Measurements from ENCODE around the gene MSMO1.
A peak's percentile ranks its signal among the peaks of the same experiment; 100 is the strongest.
"Not testable (repeated sequence)": the region's sequence is repeated elsewhere in the genome, so short reads cannot be mapped to it uniquely, and the experiment has no call there.

MSMO1 gene

DNA sequence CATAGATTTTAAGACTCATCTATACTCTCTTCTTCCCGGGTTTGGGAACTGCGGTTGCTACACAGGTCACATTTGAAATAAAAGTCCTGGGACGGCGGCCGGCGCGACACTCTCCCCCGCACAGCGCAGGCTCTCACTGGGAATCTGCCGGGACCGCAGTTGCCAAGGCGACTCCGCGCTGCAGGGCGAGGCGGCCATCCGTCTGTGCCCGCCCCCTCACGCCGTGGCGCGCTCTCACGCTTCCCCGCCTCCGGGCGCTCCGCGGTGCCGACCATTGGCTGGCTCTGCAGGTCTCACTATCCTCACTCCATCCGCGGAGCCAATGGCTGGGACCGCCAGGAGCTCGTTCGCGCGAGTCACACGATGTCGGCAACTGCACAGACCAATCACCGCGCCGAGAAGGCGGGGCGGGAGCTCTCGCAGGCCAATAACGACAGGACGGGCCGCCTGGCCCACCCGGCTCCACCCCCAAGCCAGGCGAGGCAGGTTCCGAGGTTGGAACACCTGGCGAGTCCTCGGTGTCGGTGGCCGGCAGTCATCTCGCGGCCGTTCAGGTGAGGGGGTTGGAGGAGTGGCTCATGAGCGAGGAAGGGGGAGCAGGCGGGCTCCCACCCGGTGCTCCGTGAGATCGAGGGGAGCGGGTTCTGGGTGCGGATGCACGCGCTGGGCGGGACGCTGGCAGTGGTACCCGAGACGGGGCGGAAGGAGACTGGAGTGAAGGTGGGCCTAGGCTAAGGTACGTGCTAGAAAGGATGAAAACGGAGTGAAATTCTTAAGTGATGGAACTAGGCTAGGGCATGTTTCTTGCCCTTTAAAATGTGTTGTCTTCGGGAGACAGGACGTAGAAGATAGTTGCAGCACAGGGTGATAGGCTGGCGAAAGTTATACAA lies at the start of gene MSMO1:
MSMO1 (plus strand) TSS at position 459 of the 890 bp plus-strand sequence. CDS start 5,702 bp downstream, outside the sequence.
- peak; percentile 97 for DNase-seq (ENCODE audit: low read depth)

DNA sequence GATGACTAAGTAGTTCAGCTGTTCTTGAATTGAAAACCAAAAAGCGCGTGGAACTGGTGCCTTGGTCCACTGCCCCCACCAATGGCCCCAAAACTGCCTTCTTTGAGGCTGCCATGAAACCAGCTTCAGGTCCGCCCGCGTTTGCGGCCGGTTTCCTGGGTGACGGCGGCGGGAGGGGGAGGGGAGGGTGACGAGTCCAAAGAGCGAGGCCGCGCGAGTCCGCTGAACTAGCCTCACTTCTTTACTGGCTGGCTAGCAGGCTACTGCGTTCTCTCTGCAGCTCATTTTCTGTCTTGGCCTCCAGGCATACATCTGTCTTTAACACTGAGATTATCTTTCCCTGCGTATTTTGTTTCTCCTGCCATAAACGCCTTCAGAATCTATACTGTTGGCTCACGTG lies 47.9 kb upstream of the MSMO1 start:
- DNase-seq (ENCODE audit: low read depth): not testable (repeated sequence)

DNA sequence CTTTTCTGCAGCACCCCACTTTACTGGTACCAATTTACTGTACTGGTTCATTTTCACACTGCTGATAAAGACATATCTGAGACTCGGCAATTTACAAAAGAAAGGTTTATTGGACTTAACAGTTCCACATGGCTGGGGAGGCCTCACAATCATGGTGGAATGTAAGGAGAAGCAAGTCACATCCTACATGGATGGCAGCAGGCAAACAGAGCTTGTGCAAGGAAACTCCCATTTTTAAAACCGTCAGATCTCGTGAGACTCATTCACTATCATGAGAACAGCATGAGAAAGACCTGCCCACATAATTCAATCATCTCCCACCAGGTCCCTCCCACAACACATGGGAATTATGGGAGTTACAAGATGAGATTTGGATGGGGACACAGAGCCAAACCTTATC lies 42.8 kb upstream of the MSMO1 start:
- not testable (repeated sequence) for DNase-seq (ENCODE audit: low read depth)

DNA sequence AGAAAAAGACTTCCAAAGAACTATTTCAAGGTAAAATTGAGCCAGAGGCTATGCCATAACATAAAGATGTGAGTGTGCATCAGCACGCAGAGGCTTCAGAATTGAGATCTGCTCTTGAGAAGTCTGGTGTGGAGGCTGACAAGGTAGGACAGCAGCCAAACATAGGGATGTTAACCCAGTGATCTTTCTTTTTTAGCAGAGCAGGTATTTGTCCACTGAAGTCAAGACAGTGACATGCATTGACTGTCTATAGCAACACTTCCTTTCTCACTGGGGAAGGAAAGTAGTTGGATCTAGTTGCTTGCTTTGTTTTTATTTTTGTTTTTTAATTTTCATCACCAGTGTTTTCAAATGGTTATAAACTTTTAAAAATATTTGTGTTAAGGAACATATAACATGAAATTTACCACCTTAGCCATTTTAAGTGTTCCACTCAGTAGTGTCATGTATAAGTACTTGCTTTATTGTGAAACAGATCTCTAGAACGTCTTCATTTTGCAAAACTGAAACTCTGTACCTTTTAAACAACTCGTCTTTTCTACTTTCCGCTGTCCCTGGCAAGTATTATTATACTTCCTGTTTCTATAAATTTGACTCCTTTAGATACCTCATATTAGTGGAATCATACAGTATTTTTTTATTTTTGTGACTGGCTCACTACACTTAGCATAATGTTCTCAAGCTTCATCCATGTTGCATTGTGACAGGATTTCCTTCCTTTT lies 40.7 kb upstream of the MSMO1 start:
- DNase-seq (ENCODE audit: low read depth): not testable (repeated sequence)

DNA sequence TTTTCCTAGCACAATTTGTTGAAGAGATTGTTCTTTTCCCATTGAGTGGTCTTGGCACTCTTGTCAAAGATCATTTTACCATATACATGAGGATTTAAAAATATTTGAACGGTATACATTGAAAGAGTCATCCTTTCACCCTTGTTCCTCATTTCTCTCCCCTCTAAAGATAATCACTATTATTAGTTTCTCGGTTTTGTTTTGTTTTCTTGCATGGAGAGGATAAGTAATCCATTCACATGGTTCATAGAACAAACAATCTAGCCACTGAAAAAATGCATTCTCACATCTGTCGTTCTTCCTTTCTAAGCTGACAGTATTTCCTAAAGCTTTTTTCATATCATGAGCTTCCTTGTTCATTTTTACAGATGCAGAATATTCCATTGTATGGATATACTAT lies 39.2 kb upstream of the MSMO1 start:
- DNase-seq (ENCODE audit: low read depth): no peak

DNA sequence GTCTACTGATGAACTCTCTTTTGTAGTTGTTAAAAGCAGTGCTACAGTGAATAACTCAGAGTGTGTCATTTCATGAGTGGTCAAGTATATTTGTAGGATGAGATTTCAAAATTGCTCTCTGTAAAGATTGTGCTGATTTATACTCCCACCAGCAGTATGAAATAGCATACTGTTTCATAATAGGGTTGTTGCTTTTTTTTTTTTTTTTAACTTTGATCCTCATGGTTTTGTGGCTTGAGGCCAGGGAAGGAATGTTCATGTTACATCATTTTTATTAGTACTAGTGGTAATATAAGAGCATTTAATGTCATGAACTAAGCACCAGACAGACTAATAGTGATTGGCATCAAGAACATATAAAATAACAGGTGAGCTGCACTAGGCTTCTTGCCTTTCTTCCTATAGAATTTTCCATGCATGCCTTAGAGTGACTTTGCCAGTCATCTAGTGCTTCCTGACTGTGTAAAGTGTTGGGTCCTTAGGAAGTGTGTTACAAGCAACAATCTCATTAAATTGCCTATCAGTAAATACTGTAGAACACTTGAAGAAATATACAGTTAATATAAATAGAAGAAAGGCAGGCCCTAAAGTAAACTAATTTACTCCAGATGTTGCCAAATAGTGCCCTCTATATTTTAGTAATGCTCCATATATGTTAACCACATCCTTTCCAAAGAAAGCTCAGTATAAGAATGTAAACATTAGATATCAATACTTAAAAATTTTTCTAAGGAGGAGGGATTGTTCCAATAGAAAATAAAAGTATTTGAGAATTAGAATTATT lies 38.6 kb upstream of the MSMO1 start:
- no peak for DNase-seq (ENCODE audit: low read depth)

DNA sequence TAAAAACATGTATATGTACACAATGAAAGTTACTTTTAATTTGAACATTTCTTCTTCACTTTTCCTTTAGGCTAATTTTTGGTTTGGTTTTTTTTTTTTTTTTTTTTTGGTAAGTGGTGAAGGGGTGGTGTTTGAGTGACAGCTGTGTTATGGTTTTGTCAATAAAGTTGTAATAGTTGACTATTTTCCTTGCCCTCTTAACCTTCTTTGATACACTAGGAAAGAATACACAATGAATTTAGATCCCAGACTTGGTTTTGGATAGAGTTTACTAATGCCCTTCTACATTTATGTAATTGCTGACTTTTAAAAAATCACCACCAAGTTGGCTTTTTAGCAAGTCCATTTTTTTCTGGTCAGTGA lies 38.1 kb upstream of the MSMO1 start:
- DNase-seq (ENCODE audit: low read depth): no peak

DNA sequence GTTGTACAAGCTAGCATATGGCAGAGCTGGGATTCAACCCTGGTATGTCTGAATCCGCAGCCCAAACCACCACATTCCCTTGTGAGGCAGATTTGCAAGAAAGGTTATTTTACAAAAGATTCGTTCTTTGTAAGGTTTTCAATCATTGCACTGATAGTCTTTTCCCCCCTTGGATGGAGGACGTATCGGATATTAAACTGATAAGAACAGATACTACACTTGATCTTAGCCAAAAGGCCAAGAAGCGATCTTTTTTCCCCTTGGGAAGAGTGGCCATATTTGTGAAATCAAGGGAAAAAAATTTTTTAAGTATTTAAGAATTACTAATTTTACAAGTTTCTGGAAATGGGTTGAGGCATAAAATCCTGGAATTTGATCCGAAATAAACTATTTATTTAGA lies 34.4 kb upstream of the MSMO1 start:
- no peak for DNase-seq (ENCODE audit: low read depth)

DNA sequence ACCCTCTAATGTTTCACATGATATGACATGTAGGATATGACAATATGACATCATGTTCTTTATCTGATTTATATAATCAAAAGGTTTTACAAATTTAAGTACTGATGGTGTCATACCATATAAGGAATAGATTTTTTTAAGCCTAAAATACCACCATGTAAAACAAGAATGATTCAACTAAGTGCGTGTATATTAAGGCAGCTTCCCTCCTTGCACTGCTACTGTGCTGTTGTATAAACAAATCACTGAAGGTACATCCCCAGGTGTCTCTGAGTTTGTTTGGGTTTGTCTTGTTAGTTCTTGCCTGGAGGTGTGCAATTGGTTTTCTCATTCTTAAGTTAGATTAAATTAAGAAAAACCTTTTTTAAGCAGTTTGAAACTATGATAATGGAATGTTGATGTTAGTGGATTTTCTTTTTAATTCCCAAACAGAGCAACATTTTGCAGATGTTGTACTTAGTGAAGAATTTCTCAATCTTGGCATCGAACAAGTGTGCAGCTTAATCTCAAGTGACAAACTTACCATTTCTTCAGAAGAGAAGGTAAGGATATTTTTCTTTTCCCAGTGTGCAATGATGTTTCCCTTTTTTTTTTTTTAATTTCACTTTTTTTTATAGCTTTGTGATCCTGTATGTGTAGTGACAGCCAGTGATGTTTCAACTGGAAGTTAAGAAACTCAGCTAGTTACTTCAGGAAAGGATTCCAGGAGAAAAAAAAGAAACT lies 33.4 kb upstream of the MSMO1 start:
- DNase-seq (ENCODE audit: low read depth): no peak

DNA sequence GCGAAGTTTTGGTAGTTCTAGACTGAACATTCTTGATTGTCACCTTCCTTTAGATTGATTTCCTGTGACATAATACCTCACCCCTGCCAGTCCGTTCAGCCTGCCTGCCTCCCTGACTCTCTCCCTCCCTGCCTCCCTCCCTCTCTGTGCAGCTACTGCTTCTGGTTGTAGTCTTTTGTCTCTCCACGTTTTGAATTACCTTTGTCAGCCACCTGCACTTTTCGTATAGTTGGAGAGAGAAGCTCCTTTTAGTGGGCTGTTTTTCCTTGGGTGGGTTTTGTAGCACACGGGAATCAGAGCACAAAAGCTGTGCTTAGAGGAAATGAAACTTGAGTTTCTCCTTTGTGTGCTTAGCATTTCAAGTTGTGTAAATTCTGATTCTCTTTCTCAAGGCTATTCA lies 32.6 kb upstream of the MSMO1 start:
- DNase-seq (ENCODE audit: low read depth): no peak

DNA sequence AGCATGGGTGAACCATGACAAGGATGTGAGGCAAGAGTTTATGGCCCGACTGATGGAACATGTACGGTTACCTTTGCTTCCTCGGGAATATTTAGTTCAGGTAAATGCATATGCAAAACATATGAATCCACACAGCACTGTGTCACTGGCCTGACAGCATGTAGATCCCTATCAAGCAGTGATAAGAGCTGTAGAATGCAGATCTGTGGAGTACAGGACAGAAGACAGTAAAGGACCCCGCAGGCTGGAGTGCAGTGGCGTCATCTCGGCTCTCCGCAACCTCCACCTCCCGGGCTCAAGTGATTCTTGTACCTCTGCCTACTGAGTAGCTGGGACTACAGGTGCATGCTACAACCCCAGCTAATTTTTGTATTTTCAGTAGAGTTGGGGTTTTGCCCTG lies 29.8 kb upstream of the MSMO1 start:
- no peak for DNase-seq (ENCODE audit: low read depth)

DNA sequence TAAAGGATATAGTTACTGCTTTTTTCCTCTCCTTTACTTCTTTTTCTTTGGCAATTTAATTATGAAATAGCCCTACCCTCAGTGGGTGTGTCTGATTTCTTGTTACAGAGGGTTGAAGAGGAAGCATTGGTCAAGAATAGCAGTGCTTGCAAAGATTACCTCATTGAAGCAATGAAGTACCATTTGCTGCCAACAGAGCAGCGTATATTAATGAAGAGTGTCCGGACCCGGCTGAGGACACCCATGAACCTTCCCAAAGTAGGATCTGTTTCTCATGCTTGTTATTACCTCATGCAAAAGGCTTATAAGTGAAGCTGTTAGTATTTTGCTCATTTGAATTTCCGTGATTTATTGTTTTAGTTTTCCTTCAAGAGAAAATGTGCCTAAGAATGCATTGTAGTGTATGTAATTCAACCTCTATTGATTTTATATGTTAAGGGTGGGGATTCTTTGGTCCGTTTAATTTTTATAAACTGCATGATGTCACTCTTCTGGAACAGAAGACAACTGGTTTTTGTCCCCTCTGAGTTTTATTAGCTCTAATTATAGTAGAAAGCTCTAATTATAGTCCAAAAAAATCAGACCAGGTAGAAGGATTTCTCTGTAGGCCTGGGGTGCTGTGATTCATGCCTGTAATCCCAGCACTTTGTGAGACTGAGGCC lies 27.9 kb upstream of the MSMO1 start:
- DNase-seq (ENCODE audit: low read depth): no peak

DNA sequence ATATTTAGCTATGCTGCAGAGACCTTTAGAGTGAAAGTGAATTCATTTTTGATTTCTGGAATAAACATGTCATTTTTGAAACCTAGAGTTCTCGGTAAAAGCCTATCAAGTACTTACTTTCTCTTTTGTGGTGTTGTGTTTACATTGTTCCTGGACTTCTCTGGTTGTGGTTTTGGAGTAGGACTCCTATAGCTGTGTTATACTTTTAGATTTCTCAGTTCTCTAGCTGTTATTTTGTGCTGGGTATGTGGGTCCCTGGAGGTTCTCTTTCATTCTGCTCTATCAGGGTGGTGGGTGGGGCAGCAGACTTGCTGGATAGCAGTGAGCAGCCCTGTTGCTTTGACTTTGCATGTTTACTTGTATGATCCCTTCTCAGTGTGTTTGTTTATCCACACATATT lies 25.6 kb upstream of the MSMO1 start:
- DNase-seq (ENCODE audit: low read depth): no peak

DNA sequence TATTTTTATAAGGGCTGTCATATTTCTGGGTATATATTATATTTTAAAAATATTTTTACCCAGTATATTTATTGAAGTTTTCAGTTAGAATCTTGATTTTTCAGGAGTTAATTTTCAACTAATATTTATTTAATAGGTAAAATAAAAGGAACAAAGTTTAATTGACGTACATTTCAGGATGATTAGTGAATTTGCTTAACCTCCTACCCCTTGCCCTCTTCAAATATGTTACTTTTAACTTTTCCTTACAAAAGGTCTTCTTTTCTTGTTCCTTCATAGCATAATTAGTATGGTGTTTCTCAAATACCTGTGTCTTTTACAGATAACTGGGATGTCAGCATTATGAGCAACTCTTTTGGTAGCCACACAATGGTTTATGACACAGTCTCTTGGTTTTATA lies 24.8 kb upstream of the MSMO1 start:
- no peak for DNase-seq (ENCODE audit: low read depth)

DNA sequence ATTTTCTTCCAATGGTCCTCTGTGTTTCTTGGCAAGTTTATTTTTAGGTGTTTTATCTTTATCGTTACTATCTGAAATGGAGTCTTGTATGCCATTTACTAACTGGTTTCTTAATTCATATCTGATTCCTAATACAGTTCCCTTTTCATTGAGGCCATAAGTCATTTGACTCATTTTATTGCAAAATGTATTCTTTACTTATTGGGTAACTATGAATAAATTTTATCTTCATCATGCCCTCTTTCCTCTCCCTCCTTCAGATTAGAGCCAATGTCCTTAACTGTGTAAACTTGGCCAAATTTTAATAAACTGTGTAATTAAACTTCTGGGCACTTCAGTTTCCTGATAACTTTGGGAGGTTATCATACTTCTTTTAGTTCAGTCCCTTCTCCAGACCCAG lies 19.3 kb upstream of the MSMO1 start:
- no peak for DNase-seq (ENCODE audit: low read depth)

DNA sequence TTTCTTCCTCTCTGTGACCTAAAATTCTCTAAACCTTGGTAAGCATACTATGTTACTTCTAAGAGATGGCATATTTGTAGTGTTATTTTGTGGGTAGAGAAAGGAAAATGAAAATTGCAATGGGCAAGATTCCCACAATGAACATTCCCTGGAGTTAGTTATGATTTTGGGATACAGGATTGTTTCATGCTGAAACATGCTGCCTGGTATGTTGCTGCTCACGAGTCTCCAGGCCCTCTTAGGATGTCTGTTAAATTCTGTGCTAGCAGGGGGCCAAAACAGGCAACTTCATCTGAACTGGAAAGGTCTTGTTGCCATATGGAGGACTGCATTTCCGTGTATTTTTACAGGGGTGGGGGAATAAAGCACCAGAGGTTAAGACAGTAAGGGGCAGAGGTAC lies 18.9 kb upstream of the MSMO1 start:
- no peak for DNase-seq (ENCODE audit: low read depth)

DNA sequence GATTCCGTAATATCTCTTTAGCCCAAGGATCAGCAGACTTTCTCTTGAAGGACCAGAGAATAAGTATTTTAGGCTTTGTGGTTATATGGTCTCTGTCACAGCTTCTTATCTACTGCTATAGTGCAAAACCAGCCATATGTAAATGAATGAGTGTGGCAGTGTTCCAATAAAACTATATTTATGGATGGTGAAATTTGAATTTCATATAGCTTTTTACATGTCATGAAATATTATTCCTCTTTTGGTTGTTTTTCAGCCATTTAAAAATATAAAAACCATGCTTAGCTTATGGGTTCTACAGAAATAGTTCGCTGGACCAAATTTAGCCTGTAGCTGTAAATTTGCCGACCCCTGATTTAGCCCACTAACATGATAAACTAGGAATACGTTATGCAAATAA lies 18.0 kb upstream of the MSMO1 start:
- no peak for DNase-seq (ENCODE audit: low read depth)

DNA sequence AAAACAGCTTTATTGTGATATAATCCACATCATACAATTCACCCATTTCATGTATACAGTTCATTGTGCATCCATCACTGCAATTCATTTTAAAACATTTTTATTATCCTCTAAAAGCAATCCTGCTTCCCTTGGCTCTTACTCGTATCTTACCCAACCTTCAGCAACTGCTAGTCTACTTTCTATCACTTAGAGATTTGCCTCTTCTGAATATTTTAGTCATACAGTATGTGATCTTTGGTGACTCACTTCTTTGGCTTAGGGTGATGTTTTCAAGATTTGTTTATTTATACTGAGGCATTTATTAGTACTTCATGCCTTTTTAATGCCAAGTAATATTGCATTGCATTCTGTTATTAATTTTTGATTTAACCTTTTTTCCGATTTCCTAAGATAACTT lies 15.0 kb upstream of the MSMO1 start:
- DNase-seq (ENCODE audit: low read depth): no peak

DNA sequence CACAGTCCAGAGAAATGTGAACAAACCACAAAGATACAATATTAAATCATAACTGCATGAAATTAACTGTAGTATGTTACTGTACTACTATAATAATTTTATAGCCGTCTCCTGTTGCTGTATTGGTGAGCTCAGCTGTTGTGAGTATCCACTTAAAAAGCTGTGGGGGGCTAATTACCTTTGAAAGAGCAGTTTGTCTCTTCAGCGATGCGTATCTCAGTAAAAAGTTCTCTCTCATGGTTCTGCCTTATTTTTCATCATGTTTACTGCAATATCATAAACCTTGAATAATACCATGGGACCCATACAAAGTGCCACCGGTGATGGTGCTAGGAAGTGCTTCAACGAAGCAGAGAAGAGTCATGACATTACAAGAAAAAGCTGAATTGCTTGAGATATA lies 8.4 kb upstream of the MSMO1 start:
- DNase-seq (ENCODE audit: low read depth): no peak

DNA sequence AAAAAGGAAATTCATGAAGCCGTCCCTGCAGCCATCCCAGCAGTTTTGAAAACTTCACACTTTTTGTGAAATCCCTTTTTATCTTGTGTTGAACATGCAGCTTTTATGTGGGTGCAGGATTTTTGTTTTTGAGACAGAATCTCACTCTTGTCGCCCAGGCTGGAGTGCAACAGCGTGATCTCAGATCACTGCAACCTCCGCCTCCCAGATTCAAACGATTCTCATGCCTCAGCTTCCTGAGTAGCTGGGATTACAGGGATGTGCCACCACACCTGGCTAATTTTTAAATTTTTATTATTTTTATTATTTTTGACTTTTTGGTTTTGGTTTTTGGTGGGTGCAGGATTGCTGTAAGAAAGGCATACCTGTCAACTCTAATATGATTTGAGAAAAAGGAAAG lies 8.0 kb upstream of the MSMO1 start:
- DNase-seq (ENCODE audit: low read depth): no peak

DNA sequence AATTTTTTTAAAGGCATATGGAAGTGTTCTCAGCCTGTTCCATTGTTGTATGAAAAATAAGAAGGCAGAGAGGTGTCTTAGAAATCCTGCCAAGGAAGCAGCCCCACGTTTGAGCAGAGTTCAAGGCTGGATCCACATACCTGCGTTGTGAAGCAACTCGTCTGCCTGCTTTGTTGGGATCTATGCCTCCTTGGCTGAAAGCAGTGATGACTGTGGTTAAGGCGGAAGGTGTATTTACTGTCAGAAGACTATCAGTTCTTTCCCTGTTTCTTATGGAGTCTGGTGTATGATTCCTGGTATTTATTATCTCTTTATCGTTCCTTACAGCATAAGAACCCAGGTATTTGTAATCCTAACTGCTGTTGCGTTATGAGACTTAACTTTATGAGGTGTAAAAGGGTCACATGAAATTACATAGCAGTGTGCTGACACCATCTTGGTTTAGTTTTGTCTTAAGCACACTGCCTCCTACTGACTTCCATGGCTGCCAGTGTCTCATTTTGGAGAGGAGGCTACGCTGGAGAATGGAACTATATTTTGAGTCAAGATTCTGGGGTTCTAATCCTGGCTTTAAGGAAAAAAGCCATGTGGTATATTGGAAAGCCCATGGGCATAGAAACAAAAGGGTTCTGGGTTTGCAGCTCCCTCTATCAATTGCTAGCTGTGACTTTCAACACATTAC lies 3.1 kb upstream of the MSMO1 start:
- no peak for DNase-seq (ENCODE audit: low read depth)
